ENCODE data around the gene ARL2BP. TPM values are rescaled to one million over a fixed set of nuclear protein-coding genes. Genes with fewer than 3 reads are reported as not detected.

The ARL2BP gene
- total RNA-seq, 1 donor from 2014 or later = 41.5 TPM

DNA sequence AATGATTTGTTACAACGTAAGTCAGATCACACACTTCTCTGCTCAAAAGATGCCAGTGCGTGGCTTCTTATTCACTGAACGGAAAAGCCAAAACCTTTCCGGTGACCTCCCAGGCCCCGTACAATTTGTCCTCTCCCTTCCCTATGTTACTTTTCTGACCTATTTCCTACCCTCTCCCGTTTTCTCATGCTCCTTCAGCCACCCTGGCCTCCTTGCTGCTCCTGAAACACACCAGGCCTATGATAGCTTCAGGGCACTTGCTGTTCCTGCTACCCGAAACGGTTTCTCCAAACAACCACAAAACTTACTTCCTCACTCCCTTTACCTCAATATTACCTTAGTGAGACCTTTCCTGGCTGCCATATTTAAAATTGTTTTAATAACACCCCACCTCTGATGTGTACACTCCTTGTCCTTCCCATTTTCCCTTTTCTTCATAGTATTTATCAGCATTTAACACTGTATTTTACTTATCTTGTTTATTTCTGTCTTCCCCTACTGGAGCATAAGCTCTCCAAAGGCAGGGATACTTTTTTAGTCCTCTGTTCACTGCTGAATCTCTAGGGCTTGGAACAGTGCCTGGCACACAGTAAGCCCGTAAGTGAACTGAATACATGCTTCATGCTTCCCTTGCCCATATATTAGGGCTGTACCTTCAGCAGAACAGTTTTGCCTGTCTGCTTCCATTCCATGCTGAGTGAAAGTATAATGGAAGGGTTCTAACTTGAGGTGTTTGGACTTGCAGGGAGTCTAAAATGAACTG is 10.9 kb upstream of the ARL2BP start:
- Histone ChIP-seq H3K4me3 (no peak overlapping the region), H3K4me2 (no peak overlapping the region), H3K4me1 (no peaks in the 10 kb centered on the region), H3K27ac (no peak overlapping the region), H3F3A (ENCODE audit: low read depth) (no peaks in the 10 kb centered on the region), H3K9me3 (ENCODE audit: low read depth) (no peaks in the 10 kb centered on the region), H3K9ac (no peak overlapping the region), H2AFZ (replicated peaks) (no peak overlapping the region), H3K27me3 (no peaks in the 10 kb centered on the region), H3K36me3 (peaks cover 28% of the 10 kb centered on the region), H3K79me2 (ENCODE audit: low read depth) (no peaks in the 10 kb centered on the region), H4K20me1 (ENCODE audit: low read depth) (no peaks in the 10 kb centered on the region)
- DNase-seq (ENCODE audit: low spot score) = no peak
- peaks cover 2% of the 10 kb centered on the region for H3K27me3 Mint-ChIP-seq (ENCODE audit: insufficient read depth, low read depth)
- H3K4me3 Mint-ChIP-seq = no peak overlapping the region
- H3K36me3 Mint-ChIP-seq = peaks cover 33% of the 10 kb centered on the region
- H3K9me3 Mint-ChIP-seq = no peaks in the 10 kb centered on the region
- TF ChIP-seq EZH2 (IDR thresholded peaks at IDR 0.05) = no peak
- TF ChIP-seq EZH2phosphoT487 (IDR thresholded peaks at IDR 0.05) = no peak
- TF ChIP-seq, protein P1, sequence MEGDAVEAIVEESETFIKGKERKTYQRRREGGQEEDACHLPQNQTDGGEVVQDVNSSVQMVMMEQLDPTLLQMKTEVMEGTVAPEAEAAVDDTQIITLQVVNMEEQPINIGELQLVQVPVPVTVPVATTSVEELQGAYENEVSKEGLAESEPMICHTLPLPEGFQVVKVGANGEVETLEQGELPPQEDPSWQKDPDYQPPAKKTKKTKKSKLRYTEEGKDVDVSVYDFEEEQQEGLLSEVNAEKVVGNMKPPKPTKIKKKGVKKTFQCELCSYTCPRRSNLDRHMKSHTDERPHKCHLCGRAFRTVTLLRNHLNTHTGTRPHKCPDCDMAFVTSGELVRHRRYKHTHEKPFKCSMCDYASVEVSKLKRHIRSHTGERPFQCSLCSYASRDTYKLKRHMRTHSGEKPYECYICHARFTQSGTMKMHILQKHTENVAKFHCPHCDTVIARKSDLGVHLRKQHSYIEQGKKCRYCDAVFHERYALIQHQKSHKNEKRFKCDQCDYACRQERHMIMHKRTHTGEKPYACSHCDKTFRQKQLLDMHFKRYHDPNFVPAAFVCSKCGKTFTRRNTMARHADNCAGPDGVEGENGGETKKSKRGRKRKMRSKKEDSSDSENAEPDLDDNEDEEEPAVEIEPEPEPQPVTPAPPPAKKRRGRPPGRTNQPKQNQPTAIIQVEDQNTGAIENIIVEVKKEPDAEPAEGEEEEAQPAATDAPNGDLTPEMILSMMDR (IDR thresholded peaks at IDR 0.05) = no peak
- H3K4me1 Mint-ChIP-seq = peaks cover 2% of the 10 kb centered on the region
- H3K27ac Mint-ChIP-seq = no peak overlapping the region

DNA sequence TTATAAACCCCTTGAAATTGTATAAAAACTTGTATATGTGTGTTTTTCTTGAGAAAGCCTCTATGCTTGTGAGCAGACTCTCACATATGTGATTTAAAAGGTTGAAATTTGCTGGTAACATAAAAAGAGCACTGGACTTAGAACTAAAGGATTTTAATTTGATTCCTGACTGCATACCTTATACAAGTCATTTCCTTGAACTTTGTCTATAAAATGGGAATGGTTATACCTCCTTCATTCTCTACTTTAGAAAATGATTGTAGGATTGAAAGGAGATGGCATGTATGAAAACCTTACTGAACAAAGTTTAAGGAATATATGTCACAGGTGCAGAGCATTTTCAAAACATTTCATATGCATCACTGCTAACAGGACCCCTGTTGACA is 10.4 kb upstream of the ARL2BP start:
- H3K4me2 ChIP-seq = no peak overlapping the region
- DNase-seq (ENCODE audit: low spot score) = no peak
- H4K20me1 ChIP-seq (ENCODE audit: low read depth) = no peaks in the 10 kb centered on the region
- H3K4me1 Mint-ChIP-seq = peaks cover 2% of the 10 kb centered on the region
- H3K36me3 ChIP-seq = peaks cover 34% of the 10 kb centered on the region
- no peaks in the 10 kb centered on the region for H3K9me3 Mint-ChIP-seq
- H3K27me3 Mint-ChIP-seq (ENCODE audit: insufficient read depth, low read depth) = peaks cover 2% of the 10 kb centered on the region
- H3K27ac ChIP-seq = no peak overlapping the region
- H3K4me3 ChIP-seq = no peak overlapping the region
- no peaks in the 10 kb centered on the region for H3K9me3 ChIP-seq (ENCODE audit: low read depth)
- H3F3A ChIP-seq (ENCODE audit: low read depth) = peaks cover 3% of the 10 kb centered on the region
- no peaks in the 10 kb centered on the region for H3K27me3 ChIP-seq
- TF ChIP-seq, protein P1 (IDR thresholded peaks at IDR 0.05) = no peak
- TF ChIP-seq EZH2 (IDR thresholded peaks at IDR 0.05) = no peak
- no peak for TF ChIP-seq EZH2phosphoT487 (IDR thresholded peaks at IDR 0.05)
- no peak overlapping the region for H2AFZ ChIP-seq (replicated peaks)
- no peaks in the 10 kb centered on the region for H3K4me1 ChIP-seq
- H3K36me3 Mint-ChIP-seq = peaks cover 35% of the 10 kb centered on the region
- no peak overlapping the region for H3K9ac ChIP-seq
- H3K4me3 Mint-ChIP-seq = no peak overlapping the region
- no peaks in the 10 kb centered on the region for H3K79me2 ChIP-seq (ENCODE audit: low read depth)
- no peak overlapping the region for H3K27ac Mint-ChIP-seq

DNA sequence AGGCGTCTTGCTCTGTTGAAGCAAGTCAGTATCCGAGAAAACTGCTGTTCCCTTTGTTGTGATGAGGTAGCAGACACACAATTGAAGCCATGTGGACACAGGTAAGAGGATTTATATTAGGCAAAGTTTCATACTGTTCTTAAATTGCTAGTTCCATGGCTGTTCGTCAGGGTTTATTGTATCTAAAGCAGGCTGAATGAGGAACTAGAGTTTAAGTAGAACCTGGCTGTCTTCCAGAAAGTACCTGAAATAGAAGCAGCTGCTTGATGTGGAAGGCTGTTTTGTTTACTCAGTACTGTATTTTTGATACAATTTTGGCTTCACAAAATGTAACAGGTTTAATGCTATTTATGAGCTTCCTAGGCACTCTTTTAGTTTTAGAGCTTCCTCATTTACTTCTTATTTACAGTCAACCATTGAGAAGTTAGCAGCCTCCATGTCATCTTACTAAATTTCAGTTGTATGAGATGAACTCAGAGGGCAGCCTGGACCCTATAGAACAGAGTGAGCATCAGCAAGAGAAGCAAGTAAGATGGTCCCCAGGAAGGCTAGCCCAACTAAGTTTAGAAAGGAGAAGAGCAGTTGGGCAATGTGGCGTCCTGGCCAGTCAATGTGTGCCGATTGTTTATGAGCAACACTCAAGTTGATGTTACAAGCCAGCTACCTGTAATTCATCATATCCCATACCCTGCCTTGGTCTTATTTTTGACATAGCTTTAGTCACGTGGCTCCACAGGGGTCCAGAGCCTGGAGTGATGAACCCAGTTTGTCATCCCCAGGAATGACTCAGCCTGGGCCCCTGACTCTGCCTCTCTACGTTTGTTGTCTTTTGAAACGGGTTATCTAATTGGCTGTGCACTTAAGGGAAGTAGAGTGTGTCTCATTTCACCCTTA is 9.7 kb upstream of the ARL2BP start:
- peaks cover 2% of the 10 kb centered on the region for H3K27me3 Mint-ChIP-seq (ENCODE audit: insufficient read depth, low read depth)

More for the DNA sequence above, 9.7 kb upstream of the ARL2BP start:
- H3K4me3 ChIP-seq = no peak overlapping the region
- no peaks in the 10 kb centered on the region for H3K4me1 ChIP-seq
- H3K4me1 Mint-ChIP-seq = peaks cover 2% of the 10 kb centered on the region
- H3K27ac Mint-ChIP-seq = no peak overlapping the region
- no peaks in the 10 kb centered on the region for H4K20me1 ChIP-seq (ENCODE audit: low read depth)
- H3K27me3 ChIP-seq = no peaks in the 10 kb centered on the region
- H3K36me3 ChIP-seq = peaks cover 37% of the 10 kb centered on the region
- H3K9me3 ChIP-seq (ENCODE audit: low read depth) = no peaks in the 10 kb centered on the region
- peaks cover 10% of the 10 kb centered on the region for H3F3A ChIP-seq (ENCODE audit: low read depth)
- no peak overlapping the region for H3K4me2 ChIP-seq
- no peak overlapping the region for H2AFZ ChIP-seq (replicated peaks)
- no peaks in the 10 kb centered on the region for H3K9me3 Mint-ChIP-seq
- no peak overlapping the region for H3K4me3 Mint-ChIP-seq
- no peak overlapping the region for H3K27ac ChIP-seq
- H3K79me2 ChIP-seq (ENCODE audit: low read depth) = no peaks in the 10 kb centered on the region
- DNase-seq (ENCODE audit: low spot score) = no peak
- no peak overlapping the region for H3K9ac ChIP-seq
- TF ChIP-seq EZH2 (IDR thresholded peaks at IDR 0.05) (no peak), EZH2phosphoT487 (IDR thresholded peaks at IDR 0.05) (no peak)
- TF ChIP-seq, protein P1 (IDR thresholded peaks at IDR 0.05) = no peak
- peaks cover 34% of the 10 kb centered on the region for H3K36me3 Mint-ChIP-seq
